Vagina (tissue), 2 donors: ENCODE data around the gene MPP2. TPM values are rescaled to one million over a fixed set of nuclear protein-coding genes. Genes with fewer than 3 reads are reported as not detected.
"Not testable (repeated sequence)": the region's sequence is repeated elsewhere in the genome, so short reads cannot be mapped to it uniquely, and the experiment has no call there.

ENCODE experiments used
- DNase-seq, 2 donors: peaks; one replicate each; pipeline ENCODE4 v3.0.0-alpha.2; 2017; ENCODE audit errors: extremely low spot score in 2 of 2
- H3K27ac ChIP-seq: fragments of 200-600 bp; sonication (generic); one replicate; pipeline ENCODE4 v1.5.1; 2019
- H3K27me3 ChIP-seq: fragments of 200-600 bp; sonication (generic); one replicate; pipeline ENCODE4 v1.5.1; 2019
- H3K36me3 ChIP-seq, 2 donors: fragments of 200-600 bp; sonication (generic); one replicate each; pipeline ENCODE4 v1.5.1; 2017 to 2019
- H3K4me1 ChIP-seq: fragments of 200-600 bp; sonication (generic); one replicate; pipeline ENCODE4 v1.5.1; 2019
- H3K4me3 ChIP-seq, 2 donors: fragments of 200-600 bp; sonication (generic); 1 replicate in 1 of 2; 2 replicates in 1 of 2; pipeline ENCODE4 v1.5.1; 2016 to 2019
- H3K9me3 ChIP-seq: fragments of 200-600 bp; sonication (generic); one replicate; pipeline ENCODE4 v1.5.1; 2019
- POLR2A ChIP-seq, 2 donors: fragments of 450-650 bp; IDR thresholded peaks; one replicate each; pipeline ENCODE4 v1.6.1; 2017; ENCODE audit warnings: antibody characterized with exemption in 2 of 2, mild to moderate bottlenecking in 2 of 2, moderate library complexity in 2 of 2
- POLR2AphosphoS5 ChIP-seq, 2 donors: sonication (generic); formaldehyde crosslinking; IDR thresholded peaks; one replicate each; pipeline ENCODE4 v1.9.0; 2017; ENCODE audit warnings: antibody characterized with exemption in 2 of 2, mild to moderate bottlenecking in 2 of 2, low read depth in 1 of 2; ENCODE audit not compliant: insufficient read depth in 1 of 2
- intact Hi-C: fragments of 100-400 bp; cut with DNase I; formaldehyde crosslinking; loops from one replicate; pipeline ENCODE4 v1.15.1; 2023
- total RNA-seq: library from RNA; depleted of rRNA; stranded (reverse); fragments of >200 nt; gene quantifications from one replicate; pipeline ENCODE4 v1.2.3, GENCODE V29; 2016
- TF ChIP-seq, protein P1 (sequence below), 3 experiments: fragments of 450-650 bp in 2 of 3; fragments of 200-600 bp in 1 of 3; sonication (generic) in 1 of 3; IDR thresholded peaks; one replicate each; pipeline ENCODE4 v1.5.1; 2017 to 2019; ENCODE audit warnings: antibody characterized with exemption in 3 of 3, mild to moderate bottlenecking in 2 of 3, moderate library complexity in 2 of 3

MPP2 gene
- total RNA-seq, 1 donor from 2014 or later, result 7.6 TPM

DNA sequence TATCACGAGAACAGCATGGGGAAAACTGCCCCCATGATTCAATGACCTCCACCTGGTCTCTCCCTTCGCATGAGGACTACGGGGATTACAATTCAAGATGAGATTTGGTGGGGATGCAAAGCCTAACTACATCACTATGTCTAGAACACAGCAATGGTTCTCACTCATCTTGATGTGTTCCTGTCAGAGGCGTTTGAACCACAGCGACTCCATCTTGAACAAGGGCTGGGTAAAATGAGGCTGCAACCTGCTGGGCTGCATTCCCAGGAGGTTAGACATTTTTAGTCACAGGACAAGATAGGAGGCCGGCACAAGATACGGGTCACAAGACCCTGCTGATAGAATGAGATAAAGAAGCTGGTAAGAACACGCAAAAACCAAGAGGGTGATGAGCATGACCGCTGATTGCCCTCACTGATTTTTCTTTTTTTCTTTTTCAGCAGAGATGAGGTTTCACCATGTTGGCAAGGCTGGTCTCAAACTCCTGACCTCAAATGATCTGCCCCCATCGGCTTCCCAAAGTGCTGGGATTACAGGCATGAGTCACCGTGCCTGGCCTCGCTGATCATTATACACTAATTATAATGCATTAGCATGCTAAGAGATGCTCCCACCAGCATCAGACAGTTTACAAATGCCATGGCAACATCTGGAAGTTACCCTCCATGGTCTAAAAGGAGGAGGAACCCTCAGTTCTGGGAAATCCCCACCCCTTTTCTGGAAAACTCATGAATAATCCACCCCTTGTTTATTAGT, 37.9 kb upstream of the MPP2 start:
- Histone ChIP-seq H3K27me3 (no peaks in the 10 kb centered on the region), H3K9me3 (no peaks in the 10 kb centered on the region), H3K27ac (no peak overlapping the region), H3K36me3 (no peaks in the 10 kb centered on the region), H3K4me1 (no peaks in the 10 kb centered on the region), H3K4me3 (no peak overlapping the region)
- TF ChIP-seq POLR2A (IDR thresholded peaks at IDR 0.05), result no peak
- TF ChIP-seq, protein P1, sequence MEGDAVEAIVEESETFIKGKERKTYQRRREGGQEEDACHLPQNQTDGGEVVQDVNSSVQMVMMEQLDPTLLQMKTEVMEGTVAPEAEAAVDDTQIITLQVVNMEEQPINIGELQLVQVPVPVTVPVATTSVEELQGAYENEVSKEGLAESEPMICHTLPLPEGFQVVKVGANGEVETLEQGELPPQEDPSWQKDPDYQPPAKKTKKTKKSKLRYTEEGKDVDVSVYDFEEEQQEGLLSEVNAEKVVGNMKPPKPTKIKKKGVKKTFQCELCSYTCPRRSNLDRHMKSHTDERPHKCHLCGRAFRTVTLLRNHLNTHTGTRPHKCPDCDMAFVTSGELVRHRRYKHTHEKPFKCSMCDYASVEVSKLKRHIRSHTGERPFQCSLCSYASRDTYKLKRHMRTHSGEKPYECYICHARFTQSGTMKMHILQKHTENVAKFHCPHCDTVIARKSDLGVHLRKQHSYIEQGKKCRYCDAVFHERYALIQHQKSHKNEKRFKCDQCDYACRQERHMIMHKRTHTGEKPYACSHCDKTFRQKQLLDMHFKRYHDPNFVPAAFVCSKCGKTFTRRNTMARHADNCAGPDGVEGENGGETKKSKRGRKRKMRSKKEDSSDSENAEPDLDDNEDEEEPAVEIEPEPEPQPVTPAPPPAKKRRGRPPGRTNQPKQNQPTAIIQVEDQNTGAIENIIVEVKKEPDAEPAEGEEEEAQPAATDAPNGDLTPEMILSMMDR (IDR thresholded peaks at IDR 0.05), result no peak
- no peak for TF ChIP-seq POLR2AphosphoS5 (IDR thresholded peaks at IDR 0.05; ENCODE audit: insufficient read depth in 1 of 2, low read depth in 1 of 2)
- no peak for DNase-seq
- intact Hi-C loops, result loop anchor here (10.0 kb wide), 1 partner anchor 220 kb away; no protein-coding TSS in a partner anchor

DNA sequence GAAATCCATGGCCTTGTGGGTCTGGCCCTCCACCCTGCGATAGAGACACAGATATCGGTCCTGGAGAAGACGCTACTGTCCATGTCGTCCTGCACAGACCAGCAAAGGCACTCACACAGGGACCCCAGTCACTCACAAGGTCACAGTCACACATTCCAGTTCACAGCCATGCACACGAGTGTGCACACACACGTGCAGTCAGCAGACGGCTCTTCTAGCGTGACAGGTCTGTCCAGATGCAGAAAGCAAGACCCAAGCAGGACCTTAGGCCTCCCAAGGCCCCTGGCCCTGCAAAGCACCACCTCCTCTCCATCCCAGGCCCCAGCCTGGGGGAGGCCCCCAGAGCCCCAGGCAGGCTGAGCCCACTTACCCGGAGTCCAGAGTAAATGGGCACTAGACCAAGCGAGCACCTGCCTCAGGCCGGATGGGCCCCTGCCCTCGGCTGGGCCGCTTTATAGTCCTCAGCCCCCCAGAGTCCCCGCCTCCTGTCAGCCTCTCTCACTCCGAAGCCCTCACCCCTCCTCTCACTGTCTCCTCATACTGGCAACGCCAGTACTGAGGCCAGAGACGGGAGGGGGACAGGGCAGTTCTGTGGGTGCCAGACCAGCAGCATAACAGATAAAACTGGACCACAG, 34.8 kb upstream of the MPP2 start, which contains the start of gene PPY:
Gene PPY, minus strand, starts transcription at position 426 of the 635 bp plus-strand sequence. CDS start 822 bp downstream, outside the sequence.
- Histone ChIP-seq H3K4me3 (no peak within 1 kb of the TSS), H3K27ac (no peak within 1 kb of the TSS), H3K9me3 (no peaks in the 10 kb centered on the region), H3K36me3 (no peaks in the 10 kb centered on the region), H3K27me3 (no peaks in the 10 kb centered on the region), H3K4me1 (peaks cover 11% of the 10 kb centered on the region)
- TF ChIP-seq POLR2AphosphoS5 (IDR thresholded peaks at IDR 0.05; ENCODE audit: insufficient read depth in 1 of 2, low read depth in 1 of 2) (no peak), POLR2A (IDR thresholded peaks at IDR 0.05) (no peak)
- TF ChIP-seq, protein P1 (IDR thresholded peaks at IDR 0.05), result no peak
- DNase-seq, result no peak
- intact Hi-C loops, result loop anchor here (5.0 to 10.0 kb wide), 2 partner anchors 55 to 223 kb away; no protein-coding TSS in a partner anchor

DNA sequence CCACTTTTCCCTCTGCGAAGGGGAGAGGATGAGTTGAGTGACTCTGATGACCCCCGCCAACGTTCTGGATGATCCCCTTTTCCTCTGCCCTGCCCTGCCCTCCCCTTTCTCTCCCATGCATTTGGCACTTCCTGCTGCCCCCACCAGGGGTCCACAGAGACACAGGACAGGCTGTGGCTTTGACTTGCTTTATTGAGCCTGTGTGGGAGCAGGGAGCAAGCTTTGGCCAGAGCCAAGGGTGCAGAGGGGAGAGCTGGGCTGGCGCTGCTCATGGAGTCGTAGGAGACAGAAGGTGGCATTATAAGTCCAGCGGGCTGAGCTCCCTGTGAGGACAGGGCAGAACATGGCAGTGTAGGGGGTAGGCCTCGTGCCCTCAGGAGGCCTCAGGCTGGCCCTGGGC, 33.3 kb upstream of the MPP2 start:
- Histone ChIP-seq H3K36me3 (no peaks in the 10 kb centered on the region), H3K27me3 (no peaks in the 10 kb centered on the region), H3K27ac (no peak overlapping the region), H3K9me3 (no peaks in the 10 kb centered on the region), H3K4me1 (peaks cover 11% of the 10 kb centered on the region), H3K4me3 (no peak overlapping the region)
- intact Hi-C loops, result loop anchor here (5.0 to 10.0 kb wide), 2 partner anchors 57 to 224 kb away; no protein-coding TSS in a partner anchor
- DNase-seq, result no peak
- TF ChIP-seq, protein P1 (IDR thresholded peaks at IDR 0.05), result no peak
- no peak for TF ChIP-seq POLR2AphosphoS5 (IDR thresholded peaks at IDR 0.05; ENCODE audit: insufficient read depth in 1 of 2, low read depth in 1 of 2)
- TF ChIP-seq POLR2A (IDR thresholded peaks at IDR 0.05), result no peak

DNA sequence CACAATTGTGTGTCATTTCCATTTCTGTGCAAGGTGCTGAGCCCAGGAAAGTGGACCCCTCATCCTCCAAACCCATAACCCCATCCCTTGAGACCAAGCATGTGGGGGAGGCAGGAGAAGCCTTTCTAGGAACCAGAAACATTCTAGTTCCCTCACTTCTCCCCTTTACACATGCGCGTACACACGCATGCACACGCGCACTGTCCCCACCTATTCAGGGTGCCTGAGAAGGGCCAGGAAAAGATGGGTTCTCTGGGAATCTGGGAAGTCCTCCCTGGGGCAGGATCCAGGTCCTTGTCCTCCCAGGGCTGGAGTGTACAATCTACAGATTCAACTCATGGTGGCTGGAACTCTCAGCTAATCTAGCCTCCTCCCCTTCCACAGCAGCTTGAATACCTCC, 32.5 kb upstream of the MPP2 start:
- intact Hi-C loops, result loop anchor here (5.0 to 10.0 kb wide), 2 partner anchors 57 to 225 kb away; no protein-coding TSS in a partner anchor
- DNase-seq, result no peak
- Histone ChIP-seq H3K4me1 (peaks cover 11% of the 10 kb centered on the region), H3K27me3 (no peaks in the 10 kb centered on the region), H3K27ac (no peak overlapping the region), H3K4me3 (no peak overlapping the region), H3K9me3 (no peaks in the 10 kb centered on the region), H3K36me3 (no peaks in the 10 kb centered on the region)
- TF ChIP-seq POLR2AphosphoS5 (IDR thresholded peaks at IDR 0.05; ENCODE audit: insufficient read depth in 1 of 2, low read depth in 1 of 2) (no peak), POLR2A (IDR thresholded peaks at IDR 0.05) (no peak)
- TF ChIP-seq, protein P1 (IDR thresholded peaks at IDR 0.05), result no peak

DNA sequence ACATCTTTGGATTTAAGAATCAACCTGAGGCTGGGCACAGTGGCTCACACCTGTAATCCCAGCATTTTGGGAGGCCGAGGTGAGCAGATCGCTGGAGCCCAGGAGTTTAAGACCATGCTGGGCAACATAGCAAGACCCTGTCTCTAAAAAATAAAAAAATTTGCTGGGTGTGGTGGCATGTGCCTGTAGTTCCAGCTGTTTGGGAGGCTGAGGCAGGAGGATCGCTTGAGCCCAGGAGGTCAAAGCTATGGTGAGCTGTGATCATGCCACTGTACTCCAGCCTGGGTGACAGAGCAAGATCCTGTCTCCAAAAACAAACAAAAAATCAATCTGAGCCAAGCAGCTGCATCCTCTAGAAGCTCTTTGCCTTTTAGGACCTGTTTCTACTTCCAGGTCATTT, 32.1 kb upstream of the MPP2 start:
- intact Hi-C loops, H3K27me3 ChIP-seq, H3K36me3 ChIP-seq: not testable (repeated sequence)

More for the DNA sequence above, 32.1 kb upstream of the MPP2 start:
- not testable (repeated sequence) for H3K4me3 ChIP-seq, DNase-seq, H3K27ac ChIP-seq, H3K9me3 ChIP-seq
- peaks cover 11% of the 10 kb centered on the region for H3K4me1 ChIP-seq
